Neural crest cell (in vitro differentiated cells): ENCODE data around the gene AGTRAP. TPM values are rescaled to one million over a fixed set of nuclear protein-coding genes. Genes with fewer than 3 reads are reported as not detected.

Experiments used
- DNase-seq: peaks from one replicate; pipeline ENCODE4 v3.0.0; 2021; ENCODE audit warnings: low read depth, mixed read lengths, low spot score
- H3K27ac Mint-ChIP-seq: one replicate; pipeline ENCODE4 v1.8.0; 2021; ENCODE audit warnings: mild to moderate bottlenecking, mixed read lengths; ENCODE audit not compliant: unreplicated experiment
- H3K27me3 Mint-ChIP-seq: 2 replicates; pipeline ENCODE4 v1.8.0; 2021; ENCODE audit warnings: low read depth, mild to moderate bottlenecking, mixed read lengths
- H3K36me3 Mint-ChIP-seq: 2 replicates; pipeline ENCODE4 v1.8.0; 2021; ENCODE audit warnings: low read depth, mild to moderate bottlenecking, mixed read lengths
- H3K4me1 Mint-ChIP-seq: 2 replicates; pipeline ENCODE4 v1.8.0; 2021; ENCODE audit warnings: mixed read lengths
- H3K4me3 Mint-ChIP-seq: one replicate; pipeline ENCODE4 v1.8.0; 2021; ENCODE audit warnings: mild to moderate bottlenecking, mixed read lengths
- H3K9me3 Mint-ChIP-seq: 2 replicates; pipeline ENCODE4 v1.8.0; 2021; ENCODE audit warnings: mixed read lengths
- total RNA-seq: library from RNA; stranded (reverse); gene quantifications from 2 replicates; pipeline ENCODE4 v1.2.1, GENCODE V29; 2021
- TF ChIP-seq, protein P1 (sequence below): fragments of 200-600 bp; sonication (generic); conservative IDR thresholded peaks from 2 replicates; pipeline ENCODE4 v1.5.0; 2021; ENCODE audit warnings: antibody characterized with exemption, mild to moderate bottlenecking

Gene AGTRAP
- total RNA-seq, 1 donor from 2014 or later = 36.9 TPM

DNA sequence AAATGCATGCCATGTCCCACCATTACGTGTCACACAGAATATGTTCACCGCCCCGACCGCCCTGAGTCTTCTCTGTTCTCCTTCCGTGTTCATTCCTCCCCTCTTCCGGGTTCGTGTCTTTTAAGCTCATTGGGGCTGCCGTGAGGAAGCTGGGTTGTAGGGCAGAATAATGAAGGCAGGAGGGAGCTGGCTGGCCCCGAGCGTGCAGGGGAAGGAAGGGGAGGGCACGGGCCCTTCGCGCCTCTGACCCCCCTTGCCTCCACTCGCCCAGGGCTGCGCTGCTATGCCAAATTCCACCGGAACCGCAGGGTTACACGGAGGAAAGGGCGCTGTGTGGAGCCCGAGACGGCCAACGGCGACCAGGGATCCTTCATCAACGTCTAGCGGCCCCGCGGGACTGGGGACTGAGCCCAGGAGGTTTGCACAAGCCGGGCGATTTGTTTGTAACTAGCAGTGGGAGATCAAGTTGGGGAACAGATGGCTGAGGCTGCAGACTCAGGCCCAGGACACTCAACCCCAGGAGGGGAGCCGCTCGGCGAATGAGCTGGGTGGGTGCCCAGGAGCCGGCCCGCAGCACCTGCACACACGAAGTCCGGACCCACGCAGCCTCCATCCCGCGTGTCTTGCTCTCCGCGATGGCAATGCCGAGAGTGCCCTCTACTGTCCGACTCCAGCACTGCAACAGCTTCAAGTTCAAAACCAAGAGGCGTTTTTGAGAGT is 16.5 kb upstream of the AGTRAP start:
- peak; percentile 77 for DNase-seq

DNA sequence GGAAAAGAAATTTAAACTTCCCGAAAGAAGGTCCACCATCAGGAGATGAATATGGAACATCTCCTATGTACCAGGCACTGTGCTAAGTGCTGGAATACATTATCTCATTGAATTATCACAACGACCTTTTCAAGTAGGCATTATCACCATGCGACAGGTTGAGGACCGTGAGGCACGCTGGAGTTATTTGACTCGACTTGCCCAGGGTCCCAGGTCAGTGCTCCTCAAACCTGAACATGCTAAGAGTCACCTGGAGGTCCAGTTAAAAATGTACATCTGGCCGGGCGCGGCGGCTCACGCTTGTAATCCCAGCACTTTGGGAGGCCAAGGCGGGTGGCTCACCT is 15.9 kb upstream of the AGTRAP start:
- TF ChIP-seq, protein P1, sequence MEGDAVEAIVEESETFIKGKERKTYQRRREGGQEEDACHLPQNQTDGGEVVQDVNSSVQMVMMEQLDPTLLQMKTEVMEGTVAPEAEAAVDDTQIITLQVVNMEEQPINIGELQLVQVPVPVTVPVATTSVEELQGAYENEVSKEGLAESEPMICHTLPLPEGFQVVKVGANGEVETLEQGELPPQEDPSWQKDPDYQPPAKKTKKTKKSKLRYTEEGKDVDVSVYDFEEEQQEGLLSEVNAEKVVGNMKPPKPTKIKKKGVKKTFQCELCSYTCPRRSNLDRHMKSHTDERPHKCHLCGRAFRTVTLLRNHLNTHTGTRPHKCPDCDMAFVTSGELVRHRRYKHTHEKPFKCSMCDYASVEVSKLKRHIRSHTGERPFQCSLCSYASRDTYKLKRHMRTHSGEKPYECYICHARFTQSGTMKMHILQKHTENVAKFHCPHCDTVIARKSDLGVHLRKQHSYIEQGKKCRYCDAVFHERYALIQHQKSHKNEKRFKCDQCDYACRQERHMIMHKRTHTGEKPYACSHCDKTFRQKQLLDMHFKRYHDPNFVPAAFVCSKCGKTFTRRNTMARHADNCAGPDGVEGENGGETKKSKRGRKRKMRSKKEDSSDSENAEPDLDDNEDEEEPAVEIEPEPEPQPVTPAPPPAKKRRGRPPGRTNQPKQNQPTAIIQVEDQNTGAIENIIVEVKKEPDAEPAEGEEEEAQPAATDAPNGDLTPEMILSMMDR = peak; percentile 32
- H3K4me1 Mint-ChIP-seq = peaks cover 6% of the 10 kb centered on the region

More for the DNA sequence above, 16.5 kb upstream of the AGTRAP start:
- Mint-ChIP-seq H3K36me3 (no peaks in the 10 kb centered on the region), H3K4me3 (peak overlapping the region; percentile 15), H3K4me1 (peaks cover 6% of the 10 kb centered on the region), H3K27me3 (peaks cover 12% of the 10 kb centered on the region), H3K27ac (no peak overlapping the region), H3K9me3 (no peaks in the 10 kb centered on the region)
- TF ChIP-seq, protein P1 = peak; percentile 96

DNA sequence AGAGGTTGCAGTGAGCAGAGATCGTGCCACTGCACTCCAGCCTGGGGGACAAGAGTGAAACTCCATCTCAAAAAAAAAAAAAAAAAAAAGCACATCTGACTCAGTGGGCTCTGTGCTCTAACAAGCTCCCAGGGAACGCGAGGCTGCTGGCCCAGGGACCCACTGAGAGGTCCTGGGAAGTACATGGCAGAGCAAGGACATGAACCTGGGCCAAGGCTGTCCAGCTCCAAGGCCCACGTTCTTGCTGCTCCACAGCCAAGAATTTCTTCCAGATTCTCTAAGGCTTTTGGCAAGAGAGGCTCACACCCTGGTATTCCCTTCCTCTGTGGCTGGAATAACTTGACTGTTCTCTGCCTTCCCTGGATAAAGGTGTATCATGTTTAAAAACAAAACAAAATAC is 15.4 kb upstream of the AGTRAP start:
- no peak overlapping the region for H3K27ac Mint-ChIP-seq
- H3K4me1 Mint-ChIP-seq = peaks cover 6% of the 10 kb centered on the region
- no peak overlapping the region for H3K4me3 Mint-ChIP-seq
- no peaks in the 10 kb centered on the region for H3K9me3 Mint-ChIP-seq
- TF ChIP-seq, protein P1 = no peak
- H3K36me3 Mint-ChIP-seq = no peaks in the 10 kb centered on the region
- peaks cover 9% of the 10 kb centered on the region for H3K27me3 Mint-ChIP-seq
- DNase-seq = no peak

More for the DNA sequence above, 15.9 kb upstream of the AGTRAP start:
- Mint-ChIP-seq H3K9me3 (no peaks in the 10 kb centered on the region), H3K27ac (no peak overlapping the region), H3K27me3 (peaks cover 12% of the 10 kb centered on the region), H3K36me3 (no peaks in the 10 kb centered on the region), H3K4me3 (no peak overlapping the region)
- no peak for DNase-seq

DNA sequence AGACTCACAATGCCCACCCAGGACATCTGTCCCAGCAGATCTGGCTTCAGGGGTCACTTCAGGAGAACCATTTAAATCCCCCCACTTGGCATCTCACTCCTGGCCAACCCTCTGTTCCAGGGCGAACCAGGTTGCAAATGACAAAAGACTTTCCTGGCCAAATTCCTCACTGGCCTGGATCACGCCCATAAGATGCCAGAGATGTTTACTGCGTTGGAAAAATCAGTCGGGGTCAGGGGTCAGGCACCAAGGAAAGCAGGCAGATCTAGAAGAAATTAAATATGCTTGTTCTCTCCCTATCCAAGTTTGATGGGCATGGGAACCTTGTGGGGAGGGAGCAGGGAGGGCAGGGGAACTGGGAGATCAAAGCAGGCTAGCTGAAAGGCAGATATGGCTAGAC is 14.6 kb upstream of the AGTRAP start:
- H3K27me3 Mint-ChIP-seq = peaks cover 9% of the 10 kb centered on the region
- no peak overlapping the region for H3K4me3 Mint-ChIP-seq
- no peaks in the 10 kb centered on the region for H3K9me3 Mint-ChIP-seq
- no peaks in the 10 kb centered on the region for H3K36me3 Mint-ChIP-seq
- no peak for DNase-seq
- TF ChIP-seq, protein P1 = no peak
- H3K4me1 Mint-ChIP-seq = peaks cover 6% of the 10 kb centered on the region
- H3K27ac Mint-ChIP-seq = no peak overlapping the region

DNA sequence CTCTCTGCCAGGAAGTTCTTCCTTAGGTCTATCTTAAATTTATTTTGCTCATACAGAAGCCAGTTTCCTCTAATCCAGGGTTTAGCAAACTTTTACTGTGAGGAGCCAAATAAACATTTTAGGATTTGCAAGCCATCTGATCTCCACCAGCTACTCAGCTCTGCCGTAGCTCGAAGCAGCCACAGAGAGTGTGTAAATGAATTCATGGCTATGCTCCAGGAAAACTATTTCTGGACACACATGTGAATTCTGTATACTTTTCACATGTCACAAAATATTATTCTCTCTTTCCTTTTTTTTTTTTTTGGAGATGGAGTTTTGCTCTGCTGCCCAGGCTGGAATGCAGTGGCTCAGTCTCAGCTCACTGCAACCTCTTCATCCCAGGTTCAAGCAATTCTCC is 13.4 kb upstream of the AGTRAP start:
- H3K27ac Mint-ChIP-seq = no peak overlapping the region
- H3K9me3 Mint-ChIP-seq = no peaks in the 10 kb centered on the region
- TF ChIP-seq, protein P1 = no peak
- H3K36me3 Mint-ChIP-seq = no peaks in the 10 kb centered on the region
- no peak overlapping the region for H3K4me3 Mint-ChIP-seq
- no peak for DNase-seq
- peaks cover 9% of the 10 kb centered on the region for H3K27me3 Mint-ChIP-seq
- H3K4me1 Mint-ChIP-seq = peaks cover 6% of the 10 kb centered on the region
